Keratinocyte (primary cell): ENCODE results near the gene SMO. TPM values are rescaled to one million over a fixed set of nuclear protein-coding genes. Genes with fewer than 3 reads are reported as not detected.

ENCODE experiments used
- DNase-seq: peaks from one replicate; pipeline ENCODE4 v3.0.0-alpha.2; 2011; ENCODE audit warnings: low read depth, missing footprints, low spot score
- FAIRE-seq: peaks from 2 replicates; lab custom pipeline; 2011; peaks lifted over from hg19 to GRCh38; lab: Jason Lieb, UNC
- H2AFZ ChIP-seq: 2 replicates; pipeline ENCODE4 v1.6.0; 2012; ENCODE audit warnings: low read length, control low read depth, inconsistent platforms; ENCODE audit not compliant: control insufficient read depth
- H3K27ac ChIP-seq: 2 replicates; pipeline ENCODE4 v1.5.1; 2011; ENCODE audit warnings: low read length; ENCODE audit not compliant: control insufficient read depth, insufficient read depth
- H3K27me3 ChIP-seq: 3 replicates; pipeline ENCODE4 v1.6.0; 2011; ENCODE audit warnings: low read length; ENCODE audit not compliant: control insufficient read depth, insufficient read depth; ENCODE audit errors: extremely low read depth
- H3K36me3 ChIP-seq, 2 experiments: 2 replicates in 1 of 2; 3 replicates in 1 of 2; pipeline ENCODE4 v1.5.1; 2011; ENCODE audit warnings: low read length in 2 of 2, mild to moderate bottlenecking in 1 of 2; ENCODE audit not compliant: control insufficient read depth in 2 of 2, insufficient read depth in 2 of 2; ENCODE audit errors: extremely low read depth in 1 of 2
- H3K4me1 ChIP-seq: 3 replicates; pipeline ENCODE4 v1.5.1; 2011; ENCODE audit warnings: low read length; ENCODE audit not compliant: control insufficient read depth, insufficient read depth; ENCODE audit errors: extremely low read depth
- H3K4me2 ChIP-seq: 3 replicates; pipeline ENCODE4 v1.6.0; 2011; ENCODE audit warnings: low read depth, low read length; ENCODE audit not compliant: control insufficient read depth, insufficient read depth; ENCODE audit errors: extremely low read depth
- H3K4me3 ChIP-seq, 3 experiments: fragments of 200-600 bp in 1 of 3; sonication (generic) in 1 of 3; 2 replicates in 2 of 3; 3 replicates in 1 of 3; pipeline ENCODE4 v1.5.1; 2011 to 2016; ENCODE audit warnings: low read length in 3 of 3, mild to moderate bottlenecking in 3 of 3, control low read depth in 2 of 3, inconsistent platforms in 1 of 3, low read depth in 1 of 3, mixed read lengths in 1 of 3, mixed run types in 1 of 3, moderate library complexity in 1 of 3; ENCODE audit not compliant: control insufficient read depth in 2 of 3, insufficient read depth in 2 of 3; ENCODE audit errors: extremely low read depth in 1 of 3
- H3K79me2 ChIP-seq: 2 replicates; pipeline ENCODE4 v1.6.0; 2012; ENCODE audit warnings: low read length; ENCODE audit not compliant: control insufficient read depth, insufficient read depth
- H3K9ac ChIP-seq: 3 replicates; pipeline ENCODE4 v1.6.0; 2011; ENCODE audit warnings: low read length; ENCODE audit not compliant: control insufficient read depth, insufficient read depth; ENCODE audit errors: extremely low read depth
- H3K9me1 ChIP-seq: 3 replicates; pipeline ENCODE4 v1.6.0; 2011; ENCODE audit warnings: low read length; ENCODE audit not compliant: control insufficient read depth, insufficient read depth; ENCODE audit errors: extremely low read depth
- H3K9me3 ChIP-seq: 2 replicates; pipeline ENCODE4 v1.5.1; 2012; ENCODE audit warnings: low read depth, low read length; ENCODE audit not compliant: control insufficient read depth
- H4K20me1 ChIP-seq: 3 replicates; pipeline ENCODE4 v1.6.0; 2011; ENCODE audit warnings: low read length; ENCODE audit not compliant: control insufficient read depth, insufficient read depth; ENCODE audit errors: extremely low read depth
- CTCF ChIP-seq, 3 experiments: IDR thresholded peaks in 1 of 3; conservative IDR thresholded peaks in 1 of 3; optimal IDR thresholded peaks in 1 of 3; 2 replicates in 2 of 3; 3 replicates in 1 of 3; pipeline versions ENCODE3 to v1.5.1; 2011; ENCODE audit warnings: low read length in 3 of 3, mild to moderate bottlenecking in 3 of 3, moderate library complexity in 2 of 3, control low read depth in 1 of 3, inconsistent platforms in 1 of 3; ENCODE audit not compliant: insufficient read depth in 2 of 3; ENCODE audit errors: extremely low read depth in 1 of 3
- EZH2 ChIP-seq: IDR thresholded peaks from one replicate; pipeline ENCODE4 v1.6.1; 2012; ENCODE audit warnings: inconsistent platforms, mild to moderate bottlenecking, low read length, moderate library complexity
- dilution Hi-C: fragments of 300-500 bp; cut with MboI; formaldehyde crosslinking; loops from one replicate; pipeline ENCODE4 v1.7.0; 2020; ENCODE audit warnings: low sequenced_read_pairs; ENCODE audit not compliant: extremely low pct_ligation_motif_present
- polyA plus RNA-seq, 5 experiments: library from polyadenylated mRNA; depleted of rRNA in 3 of 5; stranded (reverse) in 3 of 5; stranded (forward) in 1 of 5; unstranded in 1 of 5; fragments of >200 nt; gene quantifications; 1 replicate in 1 of 5; 2 replicates in 3 of 5; 3 replicates in 1 of 5; pipeline versions ENCODE4 v1.2.1 to v1.2.3, GENCODE V29; 2011 to 2012; ENCODE audit warnings: missing spikeins in 2 of 5, low read depth in 1 of 5, low replicate concordance in 1 of 5

Gene SMO
- polyA plus RNA-seq, 1 donor (not counting 4 experiments of a cell fraction or from before 2014, with no cell fraction given), result 3.9 TPM

GRCh38 chr7:129238546-129238945, 50.1 kb downstream of the SMO start:
- Histone ChIP-seq H4K20me1 (peaks cover 6% of the 10 kb centered on the region), H3K79me2 (peaks cover 5% of the 10 kb centered on the region), H3K36me3 (no peaks in the 10 kb centered on the region), H3K9ac (no peak overlapping the region), H2AFZ (no peak overlapping the region), H3K4me1 (peaks cover 17% of the 10 kb centered on the region), H3K27me3 (no peaks in the 10 kb centered on the region), H3K9me3 (no peaks in the 10 kb centered on the region), H3K4me2 (peak overlapping the region; percentile 2), H3K4me3 (no peak overlapping the region), H3K9me1 (no peaks in the 10 kb centered on the region), H3K27ac (no peak overlapping the region)
- no peak for FAIRE-seq
- no peak for TF ChIP-seq CTCF (optimal IDR thresholded peaks at IDR 0.05 in 1 of 3, IDR thresholded peaks at IDR 0.05 in 1 of 3, conservative IDR thresholded peaks at IDR 0.05 in 1 of 3; ENCODE audit: extremely low read depth in 1 of 3, insufficient read depth in 2 of 3, low read length in 3 of 3)
- TF ChIP-seq EZH2, result no peak
- DNase-seq, result no peak
- dilution Hi-C loops, result no loop called here

- no peak for DNase-seq
- no peaks in the 10 kb centered on the region for H3K9me1 ChIP-seq
- no peak overlapping the region for H2AFZ ChIP-seq
- no peak for TF ChIP-seq CTCF (optimal IDR thresholded peaks at IDR 0.05 in 1 of 3, IDR thresholded peaks at IDR 0.05 in 1 of 3, conservative IDR thresholded peaks at IDR 0.05 in 1 of 3; ENCODE audit: extremely low read depth in 1 of 3, insufficient read depth in 2 of 3, low read length in 3 of 3)
- TF ChIP-seq EZH2, result no peak
- H3K36me3 ChIP-seq, result no peaks in the 10 kb centered on the region
- no peak for FAIRE-seq
- no peaks in the 10 kb centered on the region for H3K27me3 ChIP-seq
- no peak overlapping the region for H3K27ac ChIP-seq
- no peaks in the 10 kb centered on the region for H4K20me1 ChIP-seq
- H3K79me2 ChIP-seq, result peaks cover 5% of the 10 kb centered on the region
- H3K4me1 ChIP-seq, result peaks cover 17% of the 10 kb centered on the region
- no peak overlapping the region for H3K4me3 ChIP-seq
- H3K9me3 ChIP-seq, result no peaks in the 10 kb centered on the region
- no peak overlapping the region for H3K4me2 ChIP-seq
- no peak overlapping the region for H3K9ac ChIP-seq
- dilution Hi-C loops, result no loop called here
Observed at GRCh38 chr7:129240119-129240820, 51.8 kb downstream of the SMO start.
